Liver (tissue), 3 donors: ENCODE results near the gene PLB1.

Experiments
- ATF3 ChIP-seq: IDR thresholded peaks from 2 replicates; pipeline ENCODE4 v1.6.1; 2016; ENCODE audit warnings: antibody characterized with exemption
- EGR1 ChIP-seq, 2 donors: IDR thresholded peaks; 2 replicates each; pipeline ENCODE4 v1.6.1; 2016 to 2018; ENCODE audit warnings: antibody characterized with exemption in 2 of 2, low read depth in 2 of 2
- FOXA1 ChIP-seq: IDR thresholded peaks from 2 replicates; pipeline ENCODE4 v1.6.1; 2016; ENCODE audit warnings: antibody characterized with exemption
- FOXA2 ChIP-seq: IDR thresholded peaks from 2 replicates; pipeline ENCODE4 v1.6.1; 2016; ENCODE audit warnings: antibody characterized with exemption
- GABPA ChIP-seq, 2 donors: IDR thresholded peaks in 1 of 2; conservative IDR thresholded peaks in 1 of 2; 2 replicates each; pipeline ENCODE4 v1.6.1; 2016; ENCODE audit warnings: antibody characterized with exemption in 2 of 2, mild to moderate bottlenecking in 1 of 2, moderate library complexity in 1 of 2
- MAX ChIP-seq: IDR thresholded peaks from 2 replicates; pipeline ENCODE4 v1.6.1; 2016; ENCODE audit warnings: antibody characterized with exemption
- NR2F2 ChIP-seq: IDR thresholded peaks from 2 replicates; pipeline ENCODE4 v1.6.1; 2016; ENCODE audit warnings: antibody characterized with exemption
- RAD21 ChIP-seq, 2 donors: IDR thresholded peaks; 2 replicates each; pipeline ENCODE4 v1.6.1; 2016; ENCODE audit warnings: antibody characterized with exemption in 2 of 2, mild to moderate bottlenecking in 2 of 2
- REST ChIP-seq: IDR thresholded peaks from 2 replicates; pipeline ENCODE4 v1.6.1; 2016; ENCODE audit warnings: antibody characterized with exemption, mild to moderate bottlenecking
- RXRA ChIP-seq, 2 donors: IDR thresholded peaks; 2 replicates each; pipeline ENCODE4 v1.6.1; 2017 to 2018; ENCODE audit warnings: antibody characterized with exemption in 2 of 2, mild to moderate bottlenecking in 1 of 2
- SP1 ChIP-seq: IDR thresholded peaks from 2 replicates; pipeline ENCODE4 v1.6.1; 2018; ENCODE audit warnings: antibody characterized with exemption, mild to moderate bottlenecking
- TAF1 ChIP-seq: conservative IDR thresholded peaks from 2 replicates; pipeline ENCODE4 v1.6.1; 2016; ENCODE audit warnings: antibody characterized with exemption, mild to moderate bottlenecking
- YY1 ChIP-seq: IDR thresholded peaks from 2 replicates; pipeline ENCODE4 v1.6.1; 2016; ENCODE audit warnings: antibody characterized with exemption, mild to moderate bottlenecking
- TF ChIP-seq, protein P1 (sequence below): fragments of 150-350 bp; IDR thresholded peaks from 2 replicates; pipeline ENCODE4 v1.5.1; 2017; ENCODE audit warnings: improper control_type of control experiment, low read depth, low read length; ENCODE audit not compliant: missing input control
- donor health status: healthy.
- donor health status: healthy.

GRCh38 chr2:28594332-28595108 is 98.7 kb downstream of the PLB1 start:
- peak; percentile 12 to 44 for TF ChIP-seq RXRA (IDR thresholded peaks at IDR 0.05)
- TF ChIP-seq SP1: no peak
- TF ChIP-seq, protein P1, sequence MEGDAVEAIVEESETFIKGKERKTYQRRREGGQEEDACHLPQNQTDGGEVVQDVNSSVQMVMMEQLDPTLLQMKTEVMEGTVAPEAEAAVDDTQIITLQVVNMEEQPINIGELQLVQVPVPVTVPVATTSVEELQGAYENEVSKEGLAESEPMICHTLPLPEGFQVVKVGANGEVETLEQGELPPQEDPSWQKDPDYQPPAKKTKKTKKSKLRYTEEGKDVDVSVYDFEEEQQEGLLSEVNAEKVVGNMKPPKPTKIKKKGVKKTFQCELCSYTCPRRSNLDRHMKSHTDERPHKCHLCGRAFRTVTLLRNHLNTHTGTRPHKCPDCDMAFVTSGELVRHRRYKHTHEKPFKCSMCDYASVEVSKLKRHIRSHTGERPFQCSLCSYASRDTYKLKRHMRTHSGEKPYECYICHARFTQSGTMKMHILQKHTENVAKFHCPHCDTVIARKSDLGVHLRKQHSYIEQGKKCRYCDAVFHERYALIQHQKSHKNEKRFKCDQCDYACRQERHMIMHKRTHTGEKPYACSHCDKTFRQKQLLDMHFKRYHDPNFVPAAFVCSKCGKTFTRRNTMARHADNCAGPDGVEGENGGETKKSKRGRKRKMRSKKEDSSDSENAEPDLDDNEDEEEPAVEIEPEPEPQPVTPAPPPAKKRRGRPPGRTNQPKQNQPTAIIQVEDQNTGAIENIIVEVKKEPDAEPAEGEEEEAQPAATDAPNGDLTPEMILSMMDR: peak; percentile 73
- TF ChIP-seq TAF1: no peak
- no peak for TF ChIP-seq EGR1 (IDR thresholded peaks at IDR 0.05; ENCODE audit: low read depth in 2 of 2)
- no peak for TF ChIP-seq REST
- no peak for TF ChIP-seq FOXA2
- no peak for TF ChIP-seq MAX
- peak; percentile 89 to 95 for TF ChIP-seq RAD21 (IDR thresholded peaks at IDR 0.05)
- TF ChIP-seq YY1: peak; percentile 20
- no peak for TF ChIP-seq ATF3
- no peak for TF ChIP-seq FOXA1
- no peak for TF ChIP-seq NR2F2
- no peak for TF ChIP-seq GABPA (IDR thresholded peaks at IDR 0.05 in 1 of 2, conservative IDR thresholded peaks at IDR 0.05 in 1 of 2)
